HG02943 (cell line): ENCODE results near the gene PRPH.

Experiments used
- ATAC-seq: cut with Tn5 transposase; IDR thresholded peaks from one replicate; pipeline ENCODE4 v1.9.1; 2021; ENCODE audit warnings: mild to moderate bottlenecking, low read depth, moderate library complexity; ENCODE audit not compliant: unreplicated experiment

PRPH gene

GRCh38 chr12:49344486-49345050 is 49.6 kb downstream of the PRPH start:
- no peak for ATAC-seq

DNA sequence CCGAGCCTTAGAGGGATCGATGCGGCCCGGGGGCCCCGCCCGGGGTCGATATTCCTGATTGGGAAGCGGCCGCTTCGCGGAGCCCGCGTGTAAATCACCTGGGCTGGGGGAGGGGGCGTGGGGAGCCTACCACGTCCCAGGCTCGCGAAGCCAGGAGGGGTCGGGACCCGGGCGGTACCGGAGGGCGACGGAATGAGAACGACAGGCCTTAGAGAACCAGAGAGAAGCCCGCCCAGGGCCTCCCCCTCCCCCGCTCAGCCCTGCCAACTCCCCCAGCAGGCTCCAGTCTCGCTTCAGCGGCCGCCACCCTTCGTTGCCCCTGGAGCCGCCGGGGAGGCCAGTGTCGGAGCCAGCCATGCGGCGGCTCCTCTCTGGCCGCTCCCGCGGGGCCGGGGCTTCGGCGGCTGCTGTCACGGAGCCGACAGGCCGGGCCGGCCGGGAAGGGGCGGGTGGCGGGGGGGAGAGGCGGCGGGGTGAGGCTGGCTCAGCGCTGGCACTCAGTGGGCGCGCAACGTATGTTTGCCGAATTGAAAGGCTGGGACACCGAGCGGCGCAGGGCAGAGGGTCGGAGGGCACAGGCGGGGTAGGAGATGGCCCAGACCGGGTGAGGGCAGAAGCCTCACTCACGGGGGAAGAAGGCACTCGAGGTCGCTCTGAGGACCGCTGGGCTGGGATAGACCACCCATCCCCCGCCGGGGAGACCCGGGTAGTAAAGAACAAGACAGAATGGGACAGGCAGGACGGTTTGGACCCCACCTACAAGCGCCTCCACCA is 50.3 kb downstream of the PRPH start:
- ATAC-seq: no peak

DNA sequence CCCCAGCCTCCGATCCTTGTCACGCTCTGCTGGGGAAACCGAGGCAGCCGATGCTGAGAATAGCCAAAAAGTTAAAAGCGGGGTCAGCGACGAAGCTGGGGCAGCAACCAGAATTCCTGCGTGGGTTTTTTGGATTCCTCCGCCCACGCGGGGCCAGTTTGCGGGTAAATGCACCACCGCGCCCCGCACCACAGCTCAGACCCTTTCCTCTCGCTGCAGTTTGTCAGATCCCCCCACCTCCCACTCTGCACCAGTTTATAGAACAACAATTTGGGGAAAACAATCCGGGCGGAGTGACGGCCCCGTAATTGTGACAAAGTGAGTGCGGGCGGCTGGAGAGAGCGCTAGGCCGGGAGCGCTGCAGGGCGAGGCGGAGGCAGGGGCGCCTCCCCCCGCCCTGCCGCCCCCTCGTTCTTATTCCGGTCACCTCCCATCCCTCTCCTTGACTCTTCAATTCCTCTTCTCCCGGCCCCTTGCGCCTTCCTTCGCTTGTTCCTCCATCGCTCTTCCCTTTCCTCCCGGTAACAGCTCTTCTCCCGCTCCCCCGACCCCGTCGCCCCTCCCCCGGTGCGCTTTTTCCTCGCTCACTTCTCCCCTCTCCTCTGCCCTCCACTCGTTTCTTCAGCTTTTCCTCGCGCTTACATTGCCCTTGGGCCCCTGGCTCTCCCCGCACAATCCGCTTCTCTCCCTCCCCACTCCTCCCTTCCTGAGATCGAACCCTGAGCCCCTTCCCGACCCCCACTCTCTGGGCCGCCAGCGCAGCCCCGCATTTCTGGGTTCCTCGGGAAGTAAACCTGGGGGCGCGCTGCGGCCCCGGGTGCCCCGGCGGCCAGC is 51.1 kb downstream of the PRPH start:
- ATAC-seq: no peak

- ATAC-seq: no peak
Observed at GRCh38 chr12:49346659-49347310, 51.8 kb downstream of the PRPH start, which contains the start of gene DNAJC22. DNAJC22 (plus strand) TSS chr12:49346888; CDS start chr12:49348873, 1,985 bp downstream.

- ATAC-seq: no peak
Observed at GRCh38 chr12:49347311-49348193, 52.6 kb downstream of the PRPH start.
